Stomach (tissue), 4 donors: ENCODE results near the gene CHRNA5.

Experiments
- EP300 ChIP-seq: sonication (generic); formaldehyde crosslinking; IDR thresholded peaks from one replicate; pipeline ENCODE4 v1.6.1; 2017; ENCODE audit warnings: antibody characterized with exemption
- TF ChIP-seq, protein P1 (sequence below), 7 experiments: fragments of 450-650 bp in 4 of 7; fragments of 200-600 bp in 3 of 7; sonication (generic) in 3 of 7; IDR thresholded peaks; one replicate each; pipeline ENCODE4 v1.5.1; 2016 to 2019; ENCODE audit warnings: antibody characterized with exemption in 7 of 7, control low read depth in 2 of 7, mild to moderate bottlenecking in 1 of 7

DNA sequence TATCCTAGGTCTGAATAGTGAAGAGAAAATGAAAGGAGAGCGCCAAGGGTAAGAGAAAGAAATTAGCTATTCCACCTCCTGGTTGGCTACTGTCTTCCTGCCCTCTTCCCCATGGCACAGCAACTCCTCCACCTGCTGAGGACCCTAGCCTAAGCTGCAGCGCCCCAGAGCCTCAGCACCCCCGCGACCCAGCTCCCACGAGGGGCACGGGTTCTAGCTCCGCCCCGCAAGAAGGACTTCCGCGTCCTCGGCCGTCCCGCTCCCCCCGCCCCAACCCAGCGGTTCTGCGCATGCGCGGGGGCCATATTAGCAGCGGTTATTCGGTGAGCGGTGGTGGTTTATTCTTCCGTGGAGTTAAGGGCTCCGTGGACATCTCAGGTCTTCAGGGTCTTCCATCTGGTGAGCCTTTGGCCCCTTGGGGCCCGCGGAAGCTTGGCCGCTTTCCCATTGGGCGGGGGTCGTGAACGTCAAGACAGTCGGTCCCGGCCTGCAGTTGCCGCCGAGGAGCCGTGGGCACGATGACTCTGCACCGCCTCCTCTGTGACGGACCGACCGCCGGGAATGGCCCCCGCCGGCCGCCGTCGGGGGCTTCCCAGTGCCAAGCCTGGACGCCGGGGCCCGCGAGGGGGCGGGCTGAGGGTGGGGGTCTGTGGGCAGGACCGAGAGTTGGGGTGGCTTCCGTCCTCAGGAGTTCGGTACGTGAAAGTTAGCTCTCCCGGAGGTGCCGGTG lies 25.0 kb upstream of the CHRNA5 start, which contains the start of gene PSMA4:
- no peak for TF ChIP-seq EP300
- TF ChIP-seq, protein P1, sequence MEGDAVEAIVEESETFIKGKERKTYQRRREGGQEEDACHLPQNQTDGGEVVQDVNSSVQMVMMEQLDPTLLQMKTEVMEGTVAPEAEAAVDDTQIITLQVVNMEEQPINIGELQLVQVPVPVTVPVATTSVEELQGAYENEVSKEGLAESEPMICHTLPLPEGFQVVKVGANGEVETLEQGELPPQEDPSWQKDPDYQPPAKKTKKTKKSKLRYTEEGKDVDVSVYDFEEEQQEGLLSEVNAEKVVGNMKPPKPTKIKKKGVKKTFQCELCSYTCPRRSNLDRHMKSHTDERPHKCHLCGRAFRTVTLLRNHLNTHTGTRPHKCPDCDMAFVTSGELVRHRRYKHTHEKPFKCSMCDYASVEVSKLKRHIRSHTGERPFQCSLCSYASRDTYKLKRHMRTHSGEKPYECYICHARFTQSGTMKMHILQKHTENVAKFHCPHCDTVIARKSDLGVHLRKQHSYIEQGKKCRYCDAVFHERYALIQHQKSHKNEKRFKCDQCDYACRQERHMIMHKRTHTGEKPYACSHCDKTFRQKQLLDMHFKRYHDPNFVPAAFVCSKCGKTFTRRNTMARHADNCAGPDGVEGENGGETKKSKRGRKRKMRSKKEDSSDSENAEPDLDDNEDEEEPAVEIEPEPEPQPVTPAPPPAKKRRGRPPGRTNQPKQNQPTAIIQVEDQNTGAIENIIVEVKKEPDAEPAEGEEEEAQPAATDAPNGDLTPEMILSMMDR (IDR thresholded peaks at IDR 0.05) = peak in 1 of 7 experiments; percentile 12
